ENCODE results near the gene RAB5IF. TPM values are rescaled to one million over a fixed set of nuclear protein-coding genes. Genes with fewer than 3 reads are reported as not detected.

The RAB5IF gene
- total and polyA plus RNA-seq, 2 donors from 2014 or later: 71.0 to 110 TPM

DNA sequence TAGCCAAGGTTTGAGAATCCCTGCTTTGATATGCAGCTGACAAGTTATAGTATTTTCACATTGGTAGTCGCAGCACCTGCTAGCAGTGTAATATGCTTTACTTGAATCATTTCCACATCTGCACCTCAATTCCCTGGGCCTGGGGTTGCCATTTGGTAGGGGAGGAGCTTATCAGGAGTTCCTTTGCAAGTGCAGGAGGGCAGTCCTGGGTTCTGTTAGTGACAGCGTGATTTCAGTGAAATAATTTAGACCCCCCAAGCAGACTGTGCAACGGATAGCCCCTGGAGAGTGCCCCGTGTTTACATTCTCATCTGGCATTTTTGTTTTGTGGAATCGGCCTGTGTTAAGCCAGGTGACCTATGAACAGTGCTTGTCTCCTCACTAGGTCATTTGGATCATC is 6.0 kb downstream of the RAB5IF start:
- Histone ChIP-seq H3K9me3 (ENCODE audit: control insufficient read depth in 2 of 3, insufficient read depth in 1 of 3, low read length in 3 of 3) (no peaks in the 10 kb centered on the region), H3K4me1 (ENCODE audit: control insufficient read depth in 2 of 3, insufficient read depth in 2 of 3, low read depth in 1 of 3, low read length in 3 of 3) (peaks cover 0 to 13% (median 6%) of the 10 kb centered on the region in 3 donors), H3K27me3 (ENCODE audit: control insufficient read depth, insufficient read depth, low read length) (no peaks in the 10 kb centered on the region), H3K4me3 (ENCODE audit: low read length in 3 of 3) (no peak overlapping the region), H3K27ac (ENCODE audit: low read depth in 2 of 2, low read length in 2 of 2) (no peak overlapping the region), H3K36me3 (ENCODE audit: control insufficient read depth in 2 of 3, insufficient read depth in 3 of 3, low read length in 3 of 3) (peaks cover 6 to 37% (median 15%) of the 10 kb centered on the region in 3 donors), H3K9ac (ENCODE audit: low read length in 3 of 3) (no peak overlapping the region)
- intact Hi-C loops (cut with DNase I): no loop called here
- FAIRE-seq (no peak), DNase-seq (no peak)
- TF ChIP-seq, protein P1, sequence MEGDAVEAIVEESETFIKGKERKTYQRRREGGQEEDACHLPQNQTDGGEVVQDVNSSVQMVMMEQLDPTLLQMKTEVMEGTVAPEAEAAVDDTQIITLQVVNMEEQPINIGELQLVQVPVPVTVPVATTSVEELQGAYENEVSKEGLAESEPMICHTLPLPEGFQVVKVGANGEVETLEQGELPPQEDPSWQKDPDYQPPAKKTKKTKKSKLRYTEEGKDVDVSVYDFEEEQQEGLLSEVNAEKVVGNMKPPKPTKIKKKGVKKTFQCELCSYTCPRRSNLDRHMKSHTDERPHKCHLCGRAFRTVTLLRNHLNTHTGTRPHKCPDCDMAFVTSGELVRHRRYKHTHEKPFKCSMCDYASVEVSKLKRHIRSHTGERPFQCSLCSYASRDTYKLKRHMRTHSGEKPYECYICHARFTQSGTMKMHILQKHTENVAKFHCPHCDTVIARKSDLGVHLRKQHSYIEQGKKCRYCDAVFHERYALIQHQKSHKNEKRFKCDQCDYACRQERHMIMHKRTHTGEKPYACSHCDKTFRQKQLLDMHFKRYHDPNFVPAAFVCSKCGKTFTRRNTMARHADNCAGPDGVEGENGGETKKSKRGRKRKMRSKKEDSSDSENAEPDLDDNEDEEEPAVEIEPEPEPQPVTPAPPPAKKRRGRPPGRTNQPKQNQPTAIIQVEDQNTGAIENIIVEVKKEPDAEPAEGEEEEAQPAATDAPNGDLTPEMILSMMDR (IDR thresholded peaks at IDR 0.05; ENCODE audit: borderline replicate concordance, extremely low read depth, insufficient read depth): no peak

DNA sequence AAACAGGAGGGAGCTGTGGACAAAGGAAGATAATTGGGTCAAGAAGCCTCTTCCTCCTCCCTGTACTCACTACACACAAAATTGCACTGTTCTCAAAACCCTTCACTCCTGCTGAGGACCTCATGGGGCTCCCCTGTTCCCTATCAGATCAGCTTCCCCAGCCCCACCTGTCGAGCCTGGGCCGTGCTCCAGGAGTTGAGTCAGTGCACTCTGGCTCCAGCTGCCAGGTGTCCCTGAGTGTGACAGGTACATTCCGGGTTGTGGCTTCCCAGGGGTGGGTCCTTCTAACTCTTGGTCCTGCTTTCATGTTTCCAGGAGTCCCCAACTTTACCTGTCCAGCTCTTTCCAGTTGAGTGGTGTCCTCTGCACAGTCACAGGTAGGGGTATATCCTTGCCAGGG is 8.4 kb downstream of the RAB5IF start:
- no peak overlapping the region for H3K4me3 ChIP-seq (ENCODE audit: low read length in 3 of 3)
- peaks cover 4 to 37% (median 13%) of the 10 kb centered on the region in 3 donors for H3K36me3 ChIP-seq (ENCODE audit: control insufficient read depth in 2 of 3, insufficient read depth in 3 of 3, low read length in 3 of 3)
- FAIRE-seq: no peak

DNA sequence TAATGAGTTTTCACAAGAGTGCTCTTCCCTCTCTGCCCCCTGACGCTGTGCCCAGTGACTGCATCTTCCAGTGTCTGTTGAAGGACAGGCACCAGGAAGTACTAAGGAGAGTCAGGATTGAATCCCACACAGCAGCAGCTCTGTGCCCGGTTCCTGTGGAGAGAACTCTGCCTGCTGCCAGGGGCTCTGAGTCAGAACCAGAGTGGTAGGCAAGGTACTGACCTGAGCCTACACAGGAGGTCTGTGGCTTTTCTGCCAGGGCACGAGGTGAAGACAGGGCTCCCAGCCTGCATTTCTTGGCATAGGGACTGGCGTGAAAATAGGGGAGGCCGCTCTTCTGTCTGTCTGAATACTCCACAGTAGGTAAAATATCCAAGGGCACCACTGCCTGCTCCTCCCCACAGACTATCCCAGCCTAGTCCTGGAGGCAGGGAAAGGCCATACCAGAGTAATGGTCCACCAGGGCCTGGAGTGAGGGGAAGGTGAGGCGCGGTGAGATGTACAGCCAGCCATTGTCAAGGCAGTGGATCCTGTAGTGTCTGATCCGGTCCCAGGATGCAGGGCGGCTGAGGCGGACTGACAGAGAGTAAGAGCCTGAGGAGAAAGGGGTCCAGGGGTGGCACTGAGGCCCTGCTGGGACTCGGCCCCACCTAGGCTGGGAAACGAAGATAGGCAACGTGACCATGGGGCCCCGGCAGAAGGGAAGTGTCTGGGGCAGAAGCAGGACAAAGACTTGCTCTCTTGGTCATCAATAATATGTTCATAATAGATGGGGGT is 9.4 kb downstream of the RAB5IF start:
- H3K27me3 ChIP-seq (ENCODE audit: control insufficient read depth, insufficient read depth, low read length): no peaks in the 10 kb centered on the region
- FAIRE-seq (no peak), DNase-seq (no peak)
- intact Hi-C loops (cut with DNase I): no loop called here
- no peaks in the 10 kb centered on the region for H3K4me1 ChIP-seq (ENCODE audit: control insufficient read depth in 2 of 3, insufficient read depth in 2 of 3, low read depth in 1 of 3, low read length in 3 of 3)
- TF ChIP-seq, protein P1 (IDR thresholded peaks at IDR 0.05; ENCODE audit: borderline replicate concordance, extremely low read depth, insufficient read depth): no peak
- H3K4me3 ChIP-seq (ENCODE audit: low read length in 3 of 3): no peak overlapping the region
- peaks cover 2 to 30% (median 10%) of the 10 kb centered on the region in 3 donors for H3K36me3 ChIP-seq (ENCODE audit: control insufficient read depth in 2 of 3, insufficient read depth in 3 of 3, low read length in 3 of 3)
- H3K9me3 ChIP-seq (ENCODE audit: control insufficient read depth in 2 of 3, insufficient read depth in 1 of 3, low read length in 3 of 3): no peaks in the 10 kb centered on the region
- no peak overlapping the region for H3K9ac ChIP-seq (ENCODE audit: low read length in 3 of 3)
- no peak overlapping the region for H3K27ac ChIP-seq (ENCODE audit: low read depth in 2 of 2, low read length in 2 of 2)

More for the DNA sequence above, 8.4 kb downstream of the RAB5IF start:
- TF ChIP-seq, protein P1 (IDR thresholded peaks at IDR 0.05; ENCODE audit: borderline replicate concordance, extremely low read depth, insufficient read depth): no peak
- Histone ChIP-seq H3K9me3 (ENCODE audit: control insufficient read depth in 2 of 3, insufficient read depth in 1 of 3, low read length in 3 of 3) (no peaks in the 10 kb centered on the region), H3K27me3 (ENCODE audit: control insufficient read depth, insufficient read depth, low read length) (no peaks in the 10 kb centered on the region), H3K4me1 (ENCODE audit: control insufficient read depth in 2 of 3, insufficient read depth in 2 of 3, low read depth in 1 of 3, low read length in 3 of 3) (no peaks in the 10 kb centered on the region), H3K27ac (ENCODE audit: low read depth in 2 of 2, low read length in 2 of 2) (no peak overlapping the region), H3K9ac (ENCODE audit: low read length in 3 of 3) (no peak overlapping the region)
- no peak for DNase-seq
- intact Hi-C loops (cut with DNase I): no loop called here

All from kidney (tissue), 14 donors.